Activated T-cell treated with anti-CD3 and anti-CD28 coated beads, Interleukin-2, amount 50 U/mL, for 4 hours (primary cell): ENCODE results near the gene TUBGCP4. TPM values are rescaled to one million over a fixed set of nuclear protein-coding genes. Genes with fewer than 3 reads are reported as not detected.

Source experiments
- ATAC-seq, 2 donors: fragments of 200-7000 bp; cut with Tn5 transposase; one replicate each; pipeline ENCODE4 v1.10.0; 2021
- DNase-seq: peaks from one replicate; pipeline ENCODE4 v3.0.0-alpha.2; 2020
- H3K27me3 Mint-ChIP-seq: one replicate; pipeline ENCODE4 v1.8.0; 2021; ENCODE audit warnings: low read depth, mixed read lengths
- H3K36me3 Mint-ChIP-seq: one replicate; pipeline ENCODE4 v1.8.0; 2022; ENCODE audit warnings: mixed read lengths; ENCODE audit not compliant: insufficient read depth
- H3K4me1 Mint-ChIP-seq: one replicate; pipeline ENCODE4 v1.8.0; 2021; ENCODE audit warnings: low read depth, mixed read lengths
- H3K4me3 Mint-ChIP-seq: one replicate; pipeline ENCODE4 v1.8.0; 2021; ENCODE audit warnings: mild to moderate bottlenecking, moderate library complexity, mixed read lengths
- H3K9me3 Mint-ChIP-seq: one replicate; pipeline ENCODE4 v1.8.0; 2021; ENCODE audit warnings: mixed read lengths
- total RNA-seq, 3 donors: library from RNA; stranded (reverse); gene quantifications; one replicate each; pipeline ENCODE4 v1.2.1, GENCODE V29; 2021

Gene TUBGCP4, protein sequence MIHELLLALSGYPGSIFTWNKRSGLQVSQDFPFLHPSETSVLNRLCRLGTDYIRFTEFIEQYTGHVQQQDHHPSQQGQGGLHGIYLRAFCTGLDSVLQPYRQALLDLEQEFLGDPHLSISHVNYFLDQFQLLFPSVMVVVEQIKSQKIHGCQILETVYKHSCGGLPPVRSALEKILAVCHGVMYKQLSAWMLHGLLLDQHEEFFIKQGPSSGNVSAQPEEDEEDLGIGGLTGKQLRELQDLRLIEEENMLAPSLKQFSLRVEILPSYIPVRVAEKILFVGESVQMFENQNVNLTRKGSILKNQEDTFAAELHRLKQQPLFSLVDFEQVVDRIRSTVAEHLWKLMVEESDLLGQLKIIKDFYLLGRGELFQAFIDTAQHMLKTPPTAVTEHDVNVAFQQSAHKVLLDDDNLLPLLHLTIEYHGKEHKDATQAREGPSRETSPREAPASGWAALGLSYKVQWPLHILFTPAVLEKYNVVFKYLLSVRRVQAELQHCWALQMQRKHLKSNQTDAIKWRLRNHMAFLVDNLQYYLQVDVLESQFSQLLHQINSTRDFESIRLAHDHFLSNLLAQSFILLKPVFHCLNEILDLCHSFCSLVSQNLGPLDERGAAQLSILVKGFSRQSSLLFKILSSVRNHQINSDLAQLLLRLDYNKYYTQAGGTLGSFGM
- total RNA-seq, result 10 to 100 TPM; 34.6 to 39.7 (median 36.6) TPM

GRCh38 chr15:43370975-43371974 lies at the start of gene TUBGCP4, which contains the start of gene ZSCAN29:
Gene TUBGCP4, plus strand, starts transcription at chr15:43371101. Its CDS starts 254 bp downstream, at chr15:43371355.
Gene ZSCAN29, minus strand, starts transcription at chr15:43371043. Its CDS starts 1,130 bp downstream, at chr15:43369913.
- peak within 1 kb of the TSS; percentile 94 for H3K4me3 Mint-ChIP-seq
- peaks cover 51% of the 10 kb centered on the region for H3K4me1 Mint-ChIP-seq
- H3K27me3 Mint-ChIP-seq, result no peaks in the 10 kb centered on the region
- DNase-seq (peak; percentile 67), ATAC-seq (peak; percentile 90 to 91)
- peaks cover 25% of the 10 kb centered on the region for H3K9me3 Mint-ChIP-seq
- peaks cover 38% of the 10 kb centered on the region for H3K36me3 Mint-ChIP-seq

GRCh38 chr15:43325039-43325684 lies 45.7 kb upstream of the TUBGCP4 start:
- Mint-ChIP-seq H3K4me3 (no peak overlapping the region), H3K4me1 (peaks cover 26% of the 10 kb centered on the region), H3K36me3 (peaks cover 9% of the 10 kb centered on the region), H3K27me3 (no peaks in the 10 kb centered on the region), H3K9me3 (no peaks in the 10 kb centered on the region)
- ATAC-seq (no peak), DNase-seq (no peak)

- Mint-ChIP-seq H3K4me3 (peak overlapping the region; percentile 93), H3K9me3 (no peaks in the 10 kb centered on the region), H3K36me3 (peaks cover 14% of the 10 kb centered on the region), H3K4me1 (peaks cover 40% of the 10 kb centered on the region), H3K27me3 (no peaks in the 10 kb centered on the region)
- ATAC-seq (no peak), DNase-seq (peak; percentile 6)
Observed at GRCh38 chr15:43329217-43329959, 41.5 kb upstream of the TUBGCP4 start.

DNA sequence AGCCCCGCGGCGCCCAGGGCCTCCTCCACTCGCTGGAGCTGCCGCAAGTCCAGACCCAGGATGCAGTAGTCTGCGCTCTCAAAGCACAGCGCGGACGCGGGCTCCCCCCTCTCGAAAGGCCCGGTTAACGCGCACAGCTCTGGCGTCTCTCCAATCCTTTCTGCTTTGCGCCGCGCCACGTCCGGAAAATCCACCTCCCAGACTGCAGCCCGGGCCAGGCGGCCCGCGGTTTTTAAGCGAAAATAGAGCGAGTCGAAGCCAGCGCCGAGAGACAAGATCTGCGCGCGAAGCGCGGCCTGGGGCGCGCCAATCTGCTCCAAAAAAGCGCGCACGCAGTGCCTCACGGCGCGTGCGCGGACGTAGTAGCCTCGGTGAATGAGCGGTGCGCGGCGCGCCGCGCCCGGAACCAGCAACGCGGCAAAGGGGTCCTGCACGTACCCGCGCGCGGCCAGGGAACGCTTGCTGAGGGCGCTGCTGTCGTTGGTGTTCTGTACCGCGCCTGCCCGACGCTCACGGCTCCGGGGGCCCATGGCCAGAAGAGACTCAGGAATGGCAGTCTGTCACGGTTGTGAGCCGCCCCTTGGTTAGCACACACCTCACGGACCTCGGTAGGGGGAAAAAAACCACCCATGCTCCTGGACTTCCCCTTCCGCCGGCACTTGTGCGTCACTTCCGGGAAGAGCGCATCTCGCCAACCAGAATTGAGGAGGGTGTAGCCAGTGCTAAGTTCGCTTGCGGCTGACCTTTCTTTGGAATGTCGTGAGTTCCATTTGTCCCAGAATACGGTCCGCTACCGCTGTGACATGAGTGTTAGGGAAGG lies 40.7 kb upstream of the TUBGCP4 start, which contains the start of gene LCMT2:
Gene LCMT2, minus strand, starts transcription at position 614 of the 820 bp plus-strand sequence. Its CDS starts 84 bp downstream, at position 530.
- ATAC-seq (peak; percentile 93 to 94), DNase-seq (peak; percentile 84)
- Mint-ChIP-seq H3K27me3 (no peaks in the 10 kb centered on the region), H3K4me3 (peak within 1 kb of the TSS; percentile 93), H3K4me1 (peaks cover 40% of the 10 kb centered on the region), H3K9me3 (no peaks in the 10 kb centered on the region), H3K36me3 (peaks cover 16% of the 10 kb centered on the region)

DNA sequence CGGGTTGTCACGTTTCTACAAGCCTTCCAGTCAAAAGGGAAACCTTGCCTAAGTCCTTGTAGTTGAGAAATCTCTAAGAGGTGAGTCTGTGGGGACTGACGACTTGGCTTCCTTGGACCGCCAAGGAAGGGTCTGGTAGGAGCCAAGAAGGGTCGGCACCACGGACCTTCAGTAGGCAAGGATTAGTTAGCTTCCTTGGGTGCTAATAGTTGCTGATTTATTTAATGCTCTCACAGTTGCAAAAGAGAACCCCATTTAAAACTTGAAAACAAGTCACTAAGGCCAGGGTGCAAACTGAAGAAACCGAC lies 40.2 kb upstream of the TUBGCP4 start:
- DNase-seq (no peak), ATAC-seq (peak; percentile 12)
- Mint-ChIP-seq H3K36me3 (peaks cover 20% of the 10 kb centered on the region), H3K4me1 (peaks cover 38% of the 10 kb centered on the region), H3K27me3 (no peaks in the 10 kb centered on the region), H3K4me3 (peak overlapping the region; percentile 93), H3K9me3 (no peaks in the 10 kb centered on the region)

- DNase-seq (no peak), ATAC-seq (no peak)
- Mint-ChIP-seq H3K36me3 (peaks cover 23% of the 10 kb centered on the region), H3K9me3 (no peaks in the 10 kb centered on the region), H3K27me3 (no peaks in the 10 kb centered on the region), H3K4me3 (no peak overlapping the region), H3K4me1 (no peaks in the 10 kb centered on the region)
Observed at GRCh38 chr15:43346305-43346704, 24.6 kb upstream of the TUBGCP4 start.

DNA sequence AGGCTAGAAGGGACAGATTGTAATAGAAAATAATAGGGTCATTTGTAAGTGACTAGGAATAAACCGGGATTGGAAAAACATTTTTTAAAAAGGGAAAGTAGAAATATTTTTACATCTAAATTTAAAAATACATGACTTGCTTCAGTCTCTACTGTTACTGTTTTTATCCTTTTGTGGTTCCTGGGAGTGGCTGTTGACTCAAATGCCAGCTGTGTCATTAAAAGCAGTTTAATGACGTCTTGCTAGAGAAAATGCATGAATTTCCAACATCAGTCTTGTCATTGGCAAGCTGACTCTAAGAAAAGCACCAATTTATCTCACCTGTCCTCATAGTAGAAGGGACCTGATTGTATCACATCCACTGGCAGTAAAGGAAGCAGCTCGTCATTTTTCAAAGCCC lies 23.8 kb upstream of the TUBGCP4 start:
- no peak for DNase-seq
- Mint-ChIP-seq H3K27me3 (no peaks in the 10 kb centered on the region), H3K4me3 (no peak overlapping the region), H3K9me3 (no peaks in the 10 kb centered on the region), H3K4me1 (no peaks in the 10 kb centered on the region), H3K36me3 (peaks cover 23% of the 10 kb centered on the region)
- ATAC-seq, result no peak

DNA sequence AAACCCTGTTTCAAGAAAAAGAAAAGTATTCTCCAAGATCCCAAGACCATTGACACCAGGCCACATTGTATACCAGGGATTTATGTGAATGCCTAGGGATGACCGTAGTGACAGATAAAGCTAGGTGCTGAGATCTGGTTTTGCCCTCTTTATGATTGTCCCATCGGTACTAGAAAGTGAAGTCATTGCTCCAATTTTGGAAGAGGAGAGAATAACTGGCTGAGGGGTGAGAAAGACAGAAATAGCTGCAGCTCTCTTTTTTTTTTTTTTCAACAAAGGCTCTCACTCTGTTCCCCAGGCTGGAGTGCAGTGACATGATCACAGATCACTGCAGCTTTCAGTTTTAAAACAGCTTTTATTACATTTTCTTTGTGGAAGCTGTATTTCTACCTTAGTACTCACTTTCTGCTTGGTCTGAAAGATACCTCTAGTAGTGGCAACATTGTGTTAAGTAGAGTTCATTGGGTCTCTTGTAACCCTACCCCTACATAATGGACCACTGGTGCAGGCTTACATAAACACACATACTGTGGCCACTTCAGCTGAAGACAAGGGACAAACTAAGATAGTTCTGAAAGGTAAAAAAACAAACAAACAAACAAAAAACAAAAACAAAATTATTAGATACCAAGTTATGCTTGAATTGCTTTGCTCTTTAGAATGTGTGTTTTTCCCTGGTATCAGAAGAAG lies 18.1 kb upstream of the TUBGCP4 start:
- ATAC-seq (no peak), DNase-seq (no peak)
- Mint-ChIP-seq H3K9me3 (no peaks in the 10 kb centered on the region), H3K4me1 (peaks cover 13% of the 10 kb centered on the region), H3K36me3 (peaks cover 23% of the 10 kb centered on the region), H3K27me3 (no peaks in the 10 kb centered on the region), H3K4me3 (no peak overlapping the region)

GRCh38 chr15:43360821-43361220 lies 10.1 kb upstream of the TUBGCP4 start:
- peaks cover 4% of the 10 kb centered on the region for H3K4me1 Mint-ChIP-seq
- H3K9me3 Mint-ChIP-seq, result peaks cover 55% of the 10 kb centered on the region
- no peak overlapping the region for H3K4me3 Mint-ChIP-seq
- DNase-seq (no peak), ATAC-seq (no peak)
- peaks cover 70% of the 10 kb centered on the region for H3K36me3 Mint-ChIP-seq
- H3K27me3 Mint-ChIP-seq, result no peaks in the 10 kb centered on the region

- H3K4me1 Mint-ChIP-seq, result peaks cover 6% of the 10 kb centered on the region
- H3K27me3 Mint-ChIP-seq, result no peaks in the 10 kb centered on the region
- no peak overlapping the region for H3K4me3 Mint-ChIP-seq
- H3K9me3 Mint-ChIP-seq, result peaks cover 58% of the 10 kb centered on the region
- peaks cover 72% of the 10 kb centered on the region for H3K36me3 Mint-ChIP-seq
- ATAC-seq (no peak), DNase-seq (no peak)
Observed at GRCh38 chr15:43361313-43361903, 9.5 kb upstream of the TUBGCP4 start.

- Mint-ChIP-seq H3K9me3 (peaks cover 27% of the 10 kb centered on the region), H3K4me1 (peaks cover 47% of the 10 kb centered on the region), H3K4me3 (peak overlapping the region; percentile 94), H3K36me3 (peaks cover 39% of the 10 kb centered on the region), H3K27me3 (no peaks in the 10 kb centered on the region)
- no peak for DNase-seq
- peak in 1 of 2 donors; percentile 49 for ATAC-seq
Observed at GRCh38 chr15:43370310-43370974, 459 bp upstream of the TUBGCP4 start.
